ENCODE measurements around the gene RAMP1.

DNA sequence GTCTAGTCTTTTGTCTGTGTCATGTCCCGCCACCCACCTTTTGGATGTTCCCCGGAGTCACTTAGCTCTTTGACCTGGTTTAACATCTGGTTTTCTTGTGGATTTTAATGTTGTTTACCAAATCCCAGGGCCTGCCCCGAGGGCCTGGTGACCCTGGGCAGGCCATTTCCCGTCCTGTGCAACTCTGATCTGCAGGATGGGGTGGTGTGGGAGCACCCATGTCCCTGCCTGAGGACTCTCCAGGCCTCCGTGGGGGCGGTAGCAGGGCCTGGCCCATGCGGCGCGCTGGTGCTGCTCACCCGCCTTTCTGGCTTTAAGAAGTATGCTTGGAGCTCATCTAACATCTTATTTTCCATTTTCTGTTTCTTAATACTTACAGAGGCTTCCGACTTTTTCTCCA, 10.7 kb downstream of the RAMP1 start:
- TF ChIP-seq, protein P1, sequence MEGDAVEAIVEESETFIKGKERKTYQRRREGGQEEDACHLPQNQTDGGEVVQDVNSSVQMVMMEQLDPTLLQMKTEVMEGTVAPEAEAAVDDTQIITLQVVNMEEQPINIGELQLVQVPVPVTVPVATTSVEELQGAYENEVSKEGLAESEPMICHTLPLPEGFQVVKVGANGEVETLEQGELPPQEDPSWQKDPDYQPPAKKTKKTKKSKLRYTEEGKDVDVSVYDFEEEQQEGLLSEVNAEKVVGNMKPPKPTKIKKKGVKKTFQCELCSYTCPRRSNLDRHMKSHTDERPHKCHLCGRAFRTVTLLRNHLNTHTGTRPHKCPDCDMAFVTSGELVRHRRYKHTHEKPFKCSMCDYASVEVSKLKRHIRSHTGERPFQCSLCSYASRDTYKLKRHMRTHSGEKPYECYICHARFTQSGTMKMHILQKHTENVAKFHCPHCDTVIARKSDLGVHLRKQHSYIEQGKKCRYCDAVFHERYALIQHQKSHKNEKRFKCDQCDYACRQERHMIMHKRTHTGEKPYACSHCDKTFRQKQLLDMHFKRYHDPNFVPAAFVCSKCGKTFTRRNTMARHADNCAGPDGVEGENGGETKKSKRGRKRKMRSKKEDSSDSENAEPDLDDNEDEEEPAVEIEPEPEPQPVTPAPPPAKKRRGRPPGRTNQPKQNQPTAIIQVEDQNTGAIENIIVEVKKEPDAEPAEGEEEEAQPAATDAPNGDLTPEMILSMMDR (conservative IDR thresholded peaks at IDR 0.05 in 1 of 2, IDR thresholded peaks at IDR 0.05 in 1 of 2; ENCODE audit: low read depth in 1 of 2, low read length in 2 of 2): no peak
- TF ChIP-seq EZH2 (IDR thresholded peaks at IDR 0.05; ENCODE audit: low read length, missing control alignments): no peak

Measured in fibroblast of lung (primary cell).